Trophoblast cell (in vitro differentiated cells and primary cell): ENCODE results near the gene SSBP3. TPM values are rescaled to one million over a fixed set of nuclear protein-coding genes. Genes with fewer than 3 reads are reported as not detected.
"Not testable (repeated sequence)": the region's sequence is repeated elsewhere in the genome, so short reads cannot be mapped to it uniquely, and the experiment has no call there.

Experiments used
- DNase-seq, 2 donors: peaks; one replicate each; pipeline ENCODE4 v3.0.0-alpha.2; 2016
- H2AFZ ChIP-seq: 2 replicates; pipeline ENCODE4 v1.6.1; 2013; ENCODE audit warnings: low read length, moderate library complexity, mild to moderate bottlenecking; ENCODE audit not compliant: insufficient read depth, poor library complexity
- H2AK5ac ChIP-seq: 2 replicates; pipeline ENCODE4 v1.6.1; 2013; ENCODE audit warnings: mild to moderate bottlenecking, low read length
- H2BK120ac ChIP-seq: 2 replicates; pipeline ENCODE4 v1.6.1; 2013; ENCODE audit warnings: low read length, mild to moderate bottlenecking, moderate library complexity; ENCODE audit not compliant: insufficient read depth, poor library complexity
- H2BK12ac ChIP-seq: 2 replicates; pipeline ENCODE4 v1.6.1; 2013; ENCODE audit warnings: mild to moderate bottlenecking, low read length, moderate library complexity
- H2BK5ac ChIP-seq: 2 replicates; pipeline ENCODE4 v1.6.1; 2013; ENCODE audit warnings: low read length, low read depth, moderate library complexity, mild to moderate bottlenecking; ENCODE audit not compliant: poor library complexity
- H3K14ac ChIP-seq: 2 replicates; pipeline ENCODE4 v1.6.1; 2013; ENCODE audit warnings: mild to moderate bottlenecking, low read length
- H3K18ac ChIP-seq: 2 replicates; pipeline ENCODE4 v1.6.1; 2013; ENCODE audit warnings: mild to moderate bottlenecking, low read length
- H3K23ac ChIP-seq: 2 replicates; pipeline ENCODE4 v1.6.1; 2013; ENCODE audit warnings: low read length
- H3K27ac ChIP-seq: 2 replicates; pipeline ENCODE4 v1.5.1; 2013; ENCODE audit warnings: low read depth, mild to moderate bottlenecking, inconsistent platforms, low read length, moderate library complexity
- H3K27me3 ChIP-seq: 2 replicates; pipeline ENCODE4 v1.6.1; 2013; ENCODE audit warnings: inconsistent platforms, mild to moderate bottlenecking, low read length, moderate library complexity; ENCODE audit not compliant: insufficient read depth
- H3K36me3 ChIP-seq, 2 experiments: 1 replicate in 1 of 2; 2 replicates in 1 of 2; pipeline ENCODE4 v1.6.1; 2013; ENCODE audit warnings: low read length in 2 of 2, mild to moderate bottlenecking in 2 of 2, moderate library complexity in 1 of 2; ENCODE audit not compliant: insufficient read depth in 2 of 2, control insufficient read depth in 1 of 2
- H3K4ac ChIP-seq: 2 replicates; pipeline ENCODE4 v1.6.1; 2013; ENCODE audit warnings: low read depth, mild to moderate bottlenecking, low read length, moderate library complexity
- H3K4me1 ChIP-seq, 2 experiments: 1 replicate in 1 of 2; 2 replicates in 1 of 2; pipeline ENCODE4 v1.6.1; 2013; ENCODE audit warnings: low read length in 2 of 2, mild to moderate bottlenecking in 2 of 2, moderate library complexity in 1 of 2; ENCODE audit not compliant: insufficient read depth in 2 of 2, control insufficient read depth in 1 of 2
- H3K4me2 ChIP-seq: 2 replicates; pipeline ENCODE4 v1.6.1; 2013; ENCODE audit warnings: inconsistent platforms, mild to moderate bottlenecking, low read length, moderate library complexity
- H3K4me3 ChIP-seq: 2 replicates; pipeline ENCODE4 v1.5.1; 2013; ENCODE audit warnings: mild to moderate bottlenecking, low read depth, low read length, inconsistent platforms
- H3K79me1 ChIP-seq: one replicate; pipeline ENCODE4 v1.6.1; 2013; ENCODE audit warnings: low read length
- H3K79me2 ChIP-seq: 2 replicates; pipeline ENCODE4 v1.6.1; 2013; ENCODE audit warnings: low read length, mild to moderate bottlenecking; ENCODE audit not compliant: control insufficient read depth, insufficient read depth, poor library complexity
- H3K9ac ChIP-seq: 2 replicates; pipeline ENCODE4 v1.6.1; 2013; ENCODE audit warnings: mild to moderate bottlenecking, low read length
- H3K9me3 ChIP-seq: 2 replicates; pipeline ENCODE4 v1.6.1; 2013; ENCODE audit warnings: low read depth, mild to moderate bottlenecking, control low read depth, inconsistent platforms, low read length; ENCODE audit not compliant: insufficient read depth
- H4K12ac ChIP-seq: 2 replicates; pipeline ENCODE4 v1.6.1; 2013; ENCODE audit warnings: low read depth, mild to moderate bottlenecking, low read length, moderate library complexity
- H4K8ac ChIP-seq: 2 replicates; pipeline ENCODE4 v1.6.1; 2013; ENCODE audit warnings: low read depth, mild to moderate bottlenecking, low read length, moderate library complexity
- H4K91ac ChIP-seq: one replicate; pipeline ENCODE4 v1.6.1; 2013; ENCODE audit warnings: low read depth, mild to moderate bottlenecking, low read length, moderate library complexity
- WGBS: extraction: QIAGEN DNeasy Blood & Tissue Kit; methylation state at CpG from one replicate; pipeline ENCODE4 v1.1.7; 2013; ENCODE audit warnings: missing lambda C conversion rate; ENCODE audit not compliant: insufficient read length, insufficient coverage; ENCODE audit errors: extremely low coverage; 5-methylcytosine and 5-hydroxymethylcytosine counted together
- polyA plus RNA-seq: library from polyadenylated mRNA; stranded (reverse); fragments of 200-250 nt; gene quantifications from 2 replicates; pipeline ENCODE4 v1.2.3, GENCODE V29; 2013

SSBP3 gene
- 137 and 143 TPM in 2 replicates for polyA plus RNA-seq

- H3K36me3 ChIP-seq = peaks cover under 1 to 6% of the 10 kb centered on the region in 2 experiments
- WGBS = no CpG with 5 or more reads among the region's 100 CpGs
- peak within 1 kb of the TSS; percentile 99 for H2BK5ac ChIP-seq
- H2AK5ac ChIP-seq = peak within 1 kb of the TSS; percentile 93
- peak within 1 kb of the TSS; percentile 72 for H2BK12ac ChIP-seq
- no peaks in the 10 kb centered on the region for H3K9me3 ChIP-seq
- H3K23ac ChIP-seq = no peak within 1 kb of the TSS
- H4K91ac ChIP-seq = peak within 1 kb of the TSS; percentile 99
- H3K4me1 ChIP-seq = peaks cover 32 to 42% of the 10 kb centered on the region in 2 experiments
- H3K79me2 ChIP-seq = peaks cover 23% of the 10 kb centered on the region
- peak within 1 kb of the TSS; percentile 97 for H2BK120ac ChIP-seq
- peak within 1 kb of the TSS; percentile 90 for H3K9ac ChIP-seq
- peak within 1 kb of the TSS; percentile 84 for H4K12ac ChIP-seq
- no peaks in the 10 kb centered on the region for H3K27me3 ChIP-seq
- H3K14ac ChIP-seq = peak within 1 kb of the TSS; percentile 96
- H3K4me3 ChIP-seq = peak within 1 kb of the TSS; percentile 90
- peak within 1 kb of the TSS; percentile 91 for H4K8ac ChIP-seq
- H3K27ac ChIP-seq = peak within 1 kb of the TSS; percentile 98
- H3K79me1 ChIP-seq = peaks cover 38% of the 10 kb centered on the region
- H3K4me2 ChIP-seq = peak within 1 kb of the TSS; percentile 93
- H3K18ac ChIP-seq = peak within 1 kb of the TSS; percentile 95
- peak within 1 kb of the TSS; percentile 97 for H3K4ac ChIP-seq
- DNase-seq = peak; percentile 94 to 97
- peak within 1 kb of the TSS; percentile 82 for H2AFZ ChIP-seq
Observed at GRCh38 chr1:54406339-54407153, at the start of gene SSBP3. TSS of gene SSBP3 (minus strand) at chr1:54406394.

- Histone ChIP-seq H3K4me1 (no peaks in the 10 kb centered on the region), H3K18ac (no peak overlapping the region), H3K14ac (no peak overlapping the region), H3K79me1 (no peaks in the 10 kb centered on the region), H3K79me2 (no peaks in the 10 kb centered on the region), H3K23ac (no peak overlapping the region), H2BK12ac (no peak overlapping the region), H2AK5ac (no peak overlapping the region), H2AFZ (no peak overlapping the region), H3K4me2 (no peak overlapping the region), H4K8ac (no peak overlapping the region), H4K12ac (no peak overlapping the region), H3K4ac (no peak overlapping the region), H2BK5ac (no peak overlapping the region), H3K36me3 (no peaks in the 10 kb centered on the region), H2BK120ac (no peak overlapping the region), H3K9ac (no peak overlapping the region), H4K91ac (no peak overlapping the region), H3K9me3 (peaks cover 9% of the 10 kb centered on the region), H3K4me3 (no peak overlapping the region), H3K27ac (no peak overlapping the region), H3K27me3 (no peaks in the 10 kb centered on the region)
- no CpG with 5 or more reads among the region's 2 CpGs for WGBS
- DNase-seq = no peak
Observed at GRCh38 chr1:54453509-54453908, 47.3 kb upstream of the SSBP3 start.

- no peak for DNase-seq
- WGBS = no CpG with 5 or more reads among the region's 3 CpGs
- H2AK5ac ChIP-seq = no peak overlapping the region
Observed at GRCh38 chr1:54453022-54453421, 46.8 kb upstream of the SSBP3 start.

GRCh38 chr1:54449431-54449830 is 43.2 kb upstream of the SSBP3 start:
- not testable (repeated sequence) for H3K14ac ChIP-seq, H3K27ac ChIP-seq, H3K4me3 ChIP-seq, H4K8ac ChIP-seq, H2BK12ac ChIP-seq, H3K23ac ChIP-seq, H4K91ac ChIP-seq, H2BK5ac ChIP-seq, H3K4ac ChIP-seq, H4K12ac ChIP-seq, H3K79me2 ChIP-seq, H3K79me1 ChIP-seq, H3K4me2 ChIP-seq, H2BK120ac ChIP-seq, H2AK5ac ChIP-seq, H2AFZ ChIP-seq, DNase-seq, H3K18ac ChIP-seq, H3K27me3 ChIP-seq, H3K36me3 ChIP-seq, H3K9ac ChIP-seq, H3K4me1 ChIP-seq, H3K9me3 ChIP-seq
- WGBS = no CpG with 5 or more reads among the region's 4 CpGs

More at GRCh38 chr1:54453022-54453421, 46.8 kb upstream of the SSBP3 start:
- no peak overlapping the region for H4K91ac ChIP-seq
- H3K9me3 ChIP-seq = peaks cover 8% of the 10 kb centered on the region
- H3K4me1 ChIP-seq = no peaks in the 10 kb centered on the region
- no peaks in the 10 kb centered on the region for H3K79me2 ChIP-seq
- H2AFZ ChIP-seq = no peak overlapping the region
- no peak overlapping the region for H3K23ac ChIP-seq
- no peaks in the 10 kb centered on the region for H3K36me3 ChIP-seq
- H3K4me3 ChIP-seq = no peak overlapping the region
- H3K18ac ChIP-seq = no peak overlapping the region
- no peak overlapping the region for H3K14ac ChIP-seq
- no peak overlapping the region for H3K9ac ChIP-seq
- no peak overlapping the region for H4K8ac ChIP-seq
- no peak overlapping the region for H2BK120ac ChIP-seq
- H3K27me3 ChIP-seq = no peaks in the 10 kb centered on the region
- no peak overlapping the region for H3K27ac ChIP-seq
- no peaks in the 10 kb centered on the region for H3K79me1 ChIP-seq
- no peak overlapping the region for H3K4me2 ChIP-seq
- H2BK12ac ChIP-seq = no peak overlapping the region
- H3K4ac ChIP-seq = no peak overlapping the region
- H4K12ac ChIP-seq = no peak overlapping the region
- no peak overlapping the region for H2BK5ac ChIP-seq
